SK-N-SH (cell line): ENCODE results near the gene NFILZ. TPM values are rescaled to one million over a fixed set of nuclear protein-coding genes. Genes with fewer than 3 reads are reported as not detected.

Experiments used
- CTCF ChIA-PET: fragments of 300-600, 350-600 bp; formaldehyde crosslinking; extraction: SDS; loops from one replicate; lab custom pipeline; 2021; lab: Yijun Ruan, JAX
- POLR2A ChIA-PET: fragments of 350-600 bp; sonication (Branson Sonifier 250); formaldehyde crosslinking; extraction: SDS; loops from one replicate; lab custom pipeline; 2020; ENCODE audit warnings: antibody characterized with exemption, inconsistent platforms; lab: Yijun Ruan, JAX
- DNase-seq: peaks from one replicate; pipeline ENCODE4 v3.0.0; 2012
- H2AFZ ChIP-seq: fragments of 200-600 bp; sonication (generic); 2 replicates; pipeline ENCODE4 v1.8.1; 2016; ENCODE audit warnings: antibody characterized with exemption, mild to moderate bottlenecking, low read depth
- H3F3A ChIP-seq: fragments of 200-600 bp; sonication (generic); replicated peaks from 2 replicates; pipeline ENCODE3; 2016; ENCODE audit warnings: antibody characterized with exemption, mild to moderate bottlenecking; ENCODE audit not compliant: insufficient read depth
- H3K27ac ChIP-seq, 2 experiments: fragments of 200-500 bp in 1 of 2; fragments of 200-600 bp in 1 of 2; sonication (Bioruptor generic) in 1 of 2; sonication (generic), shearing (Covaris generic) in 1 of 2; 2 replicates each; pipeline versions ENCODE4 v1.5.1 to v1.6.1; 2014 to 2016; ENCODE audit warnings: low read depth in 2 of 2, inconsistent platforms in 1 of 2, low read length in 1 of 2, mild to moderate bottlenecking in 1 of 2, mixed read lengths in 1 of 2
- H3K27me3 ChIP-seq: fragments of 200-600 bp; sonication (generic), shearing (Covaris generic); 2 replicates; pipeline ENCODE4 v1.6.1; 2016; ENCODE audit warnings: mixed run types; ENCODE audit not compliant: insufficient read depth
- H3K36me3 ChIP-seq, 2 experiments: fragments of 200-500 bp in 1 of 2; fragments of 200-600 bp in 1 of 2; sonication (Bioruptor generic) in 1 of 2; sonication (generic) in 1 of 2; replicated peaks in 1 of 2; 2 replicates each; pipeline versions ENCODE3 to v1.5.1; 2014 to 2016; ENCODE audit warnings: low read length in 1 of 2, mild to moderate bottlenecking in 1 of 2; ENCODE audit not compliant: insufficient read depth in 2 of 2, control insufficient read depth in 1 of 2
- H3K4me1 ChIP-seq, 2 experiments: fragments of 200-500 bp in 1 of 2; fragments of 200-600 bp in 1 of 2; sonication (Bioruptor generic) in 1 of 2; sonication (generic), shearing (Covaris generic) in 1 of 2; 2 replicates each; pipeline versions ENCODE4 v1.5.1 to v1.6.1; 2014 to 2016; ENCODE audit warnings: low read depth in 1 of 2, low read length in 1 of 2, mixed run types in 1 of 2; ENCODE audit not compliant: insufficient read depth in 2 of 2, control insufficient read depth in 1 of 2
- H3K4me2 ChIP-seq: fragments of 200-600 bp; sonication (generic), shearing (Covaris generic); 2 replicates; pipeline ENCODE4 v1.6.1; 2017; ENCODE audit warnings: mixed run types
- H3K4me3 ChIP-seq, 2 experiments: fragments of 200-500 bp in 1 of 2; fragments of 200-600 bp in 1 of 2; sonication (Bioruptor generic) in 1 of 2; sonication (generic), shearing (Covaris generic) in 1 of 2; 2 replicates each; pipeline versions ENCODE4 v1.5.1 to v1.8.1; 2014 to 2016; ENCODE audit warnings: low read depth in 2 of 2, inconsistent platforms in 1 of 2, low read length in 1 of 2, mild to moderate bottlenecking in 1 of 2, mixed read lengths in 1 of 2, moderate library complexity in 1 of 2
- H3K79me2 ChIP-seq: fragments of 200-600 bp; sonication (generic); 2 replicates; pipeline ENCODE4 v1.8.1; 2017; ENCODE audit warnings: mild to moderate bottlenecking; ENCODE audit not compliant: insufficient read depth
- H3K9ac ChIP-seq: fragments of 200-600 bp; sonication (generic); 2 replicates; pipeline ENCODE4 v1.6.1; 2017; ENCODE audit warnings: mixed run types
- H3K9me2 ChIP-seq: fragments of 200-600 bp; sonication (generic); 2 replicates; pipeline ENCODE4 v1.6.1; 2017; ENCODE audit warnings: mixed run types
- H3K9me3 ChIP-seq: fragments of 200-600 bp; sonication (generic); 2 replicates; pipeline ENCODE4 v1.6.1; 2017; ENCODE audit warnings: mixed run types, mild to moderate bottlenecking, moderate library complexity
- H4K20me1 ChIP-seq: fragments of 200-600 bp; sonication (generic); 2 replicates; pipeline ENCODE4 v1.6.1; 2017; ENCODE audit warnings: mild to moderate bottlenecking, mixed run types; ENCODE audit not compliant: insufficient read depth
- ELF1 ChIP-seq: IDR thresholded peaks from 2 replicates; pipeline ENCODE4 v1.4.0; 2012
- FOXM1 ChIP-seq: IDR thresholded peaks from 2 replicates; pipeline ENCODE4 v1.4.0; 2012; ENCODE audit warnings: low read depth, mild to moderate bottlenecking
- GATA2 ChIP-seq: sonication (generic); formaldehyde crosslinking; IDR thresholded peaks from 2 replicates; pipeline ENCODE4 v1.5.0; 2020; ENCODE audit warnings: mild to moderate bottlenecking, missing genetic modification reagents
- JUND ChIP-seq: IDR thresholded peaks from 2 replicates; pipeline ENCODE4 v1.4.0; 2012
- MEF2A ChIP-seq: IDR thresholded peaks from 2 replicates; pipeline ENCODE4 v1.4.0; 2012; ENCODE audit warnings: low read depth, borderline replicate concordance
- NFIC ChIP-seq: IDR thresholded peaks from 2 replicates; pipeline ENCODE4 v1.4.0; 2012; ENCODE audit warnings: borderline replicate concordance
- NRF1 ChIP-seq: IDR thresholded peaks from 2 replicates; pipeline ENCODE4 v1.6.1; 2012; ENCODE audit warnings: low read depth, mild to moderate bottlenecking, low read length
- RCOR1 ChIP-seq: fragments of 150-350 bp; IDR thresholded peaks from 2 replicates; pipeline ENCODE4 v1.6.1; 2017; ENCODE audit warnings: antibody characterized with exemption, low read length
- SMC3 ChIP-seq: IDR thresholded peaks from 2 replicates; pipeline ENCODE4 v1.6.1; 2012; ENCODE audit warnings: low read depth, low read length, improper control_type of control experiment
- TAF1 ChIP-seq: IDR thresholded peaks from 2 replicates; pipeline ENCODE4 v1.6.1; 2012; ENCODE audit warnings: low read depth, mild to moderate bottlenecking, low read length, moderate library complexity, borderline replicate concordance
- WGBS: methylation state at CpG from one replicate; pipeline ENCODE4 v1.1.6; 2017; ENCODE audit warnings: low lambda C conversion rate; 5-methylcytosine and 5-hydroxymethylcytosine counted together
- polyA plus RNA-seq, 3 experiments: library from polyadenylated mRNA; depleted of rRNA; stranded (reverse); fragments of >200 nt; gene quantifications; 2 replicates each; pipeline ENCODE4 v1.2.3, GENCODE V29; 2012
- TF ChIP-seq, protein P1 (sequence below): fragments of 150-350 bp; IDR thresholded peaks from 2 replicates; pipeline ENCODE4 v1.6.1; 2016; ENCODE audit warnings: mild to moderate bottlenecking, low read depth, low read length
- TF ChIP-seq, protein P2 (sequence below): IDR thresholded peaks from 2 replicates; pipeline ENCODE4 v1.6.1; 2012; ENCODE audit warnings: mild to moderate bottlenecking, low read depth, low read length, moderate library complexity
- TF ChIP-seq, protein P3 (sequence below): IDR thresholded peaks from 2 replicates; pipeline ENCODE4; 2012
- TF ChIP-seq, protein P4 (sequence below): fragments of 200-600 bp; sonication (generic); IDR thresholded peaks from 2 replicates; pipeline ENCODE4 v1.6.1; 2017; ENCODE audit warnings: antibody characterized with exemption, mild to moderate bottlenecking, moderate library complexity

NFILZ gene, protein sequence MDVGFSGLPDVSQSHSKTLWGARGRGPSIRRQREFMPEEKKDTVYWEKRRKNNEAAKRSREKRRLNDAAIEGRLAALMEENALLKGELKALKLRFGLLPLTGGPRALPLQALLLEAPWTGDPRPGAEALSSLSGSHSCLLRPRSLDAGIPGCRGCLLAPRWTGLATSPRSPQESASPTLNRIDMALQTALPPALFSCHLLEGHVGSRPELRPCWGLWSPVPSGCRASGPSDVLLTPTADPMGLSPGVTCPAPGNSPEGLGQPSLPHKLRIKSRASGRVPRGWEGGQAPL
- polyA plus RNA-seq (2012; rRNA removed): not detected in 2 replicates
- polyA plus RNA-seq (2012; cell fraction: cytosol; rRNA removed): not detected in 2 replicates
- not detected in 2 replicates for polyA plus RNA-seq (2012; cell fraction: nucleus; rRNA removed)

DNA sequence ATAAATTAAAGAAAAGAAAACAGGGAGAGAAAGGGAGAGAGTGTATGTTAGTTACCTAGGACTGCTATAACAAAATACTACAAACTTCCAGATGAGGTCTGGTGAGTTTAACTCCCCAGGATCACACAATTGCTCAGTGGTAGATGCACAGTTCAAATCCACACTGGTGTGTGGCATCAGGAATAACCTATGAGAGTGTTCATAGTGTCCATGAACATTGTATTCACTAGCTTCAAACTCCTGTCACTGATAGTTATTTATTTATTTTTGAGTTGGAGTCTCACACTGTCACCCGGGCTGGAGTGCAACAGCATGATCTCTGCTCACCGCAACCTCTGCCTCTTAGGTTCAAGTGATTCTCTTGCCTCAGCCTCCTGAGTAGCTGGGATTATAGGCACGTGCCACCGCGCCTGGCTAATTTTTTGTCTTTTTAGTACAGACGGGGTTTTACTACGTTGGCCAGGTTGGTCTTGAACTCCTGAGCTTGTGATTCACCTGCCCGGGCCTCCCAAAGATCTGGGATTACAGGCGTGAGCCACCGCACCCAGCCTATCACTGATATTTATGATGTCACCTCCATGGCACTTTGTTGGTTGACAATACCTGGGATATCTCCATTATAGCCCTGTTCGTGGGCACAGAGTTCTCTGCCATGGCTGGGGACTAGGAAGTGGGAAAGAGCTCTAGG is at the start of gene NFILZ:
Gene NFILZ (plus strand): TSS at position 638 of the 688 bp plus-strand sequence. CDS start 46,133 bp downstream, outside the sequence.
- no peaks in the 10 kb centered on the region for H3K36me3 ChIP-seq
- no peaks in the 10 kb centered on the region for H3F3A ChIP-seq
- H4K20me1 ChIP-seq: no peaks in the 10 kb centered on the region
- ChIA-PET CTCF (interaction anchor here (0.8 to 1.1 kb wide), 2 partner anchors 12 to 64 kb away, joined by 3 read pairs; no protein-coding TSS in a partner anchor), POLR2A (no interaction called here)
- H3K9me2 ChIP-seq: no peaks in the 10 kb centered on the region
- DNase-seq: no peak
- 35% methylated on average over 11 of the region's 11 CpGs for WGBS
- no peaks in the 10 kb centered on the region; a peak in 1 of 4 replicates for H3K4me1 ChIP-seq
- TF ChIP-seq RCOR1: no peak
- TF ChIP-seq JUND: no peak
- TF ChIP-seq, protein P1, sequence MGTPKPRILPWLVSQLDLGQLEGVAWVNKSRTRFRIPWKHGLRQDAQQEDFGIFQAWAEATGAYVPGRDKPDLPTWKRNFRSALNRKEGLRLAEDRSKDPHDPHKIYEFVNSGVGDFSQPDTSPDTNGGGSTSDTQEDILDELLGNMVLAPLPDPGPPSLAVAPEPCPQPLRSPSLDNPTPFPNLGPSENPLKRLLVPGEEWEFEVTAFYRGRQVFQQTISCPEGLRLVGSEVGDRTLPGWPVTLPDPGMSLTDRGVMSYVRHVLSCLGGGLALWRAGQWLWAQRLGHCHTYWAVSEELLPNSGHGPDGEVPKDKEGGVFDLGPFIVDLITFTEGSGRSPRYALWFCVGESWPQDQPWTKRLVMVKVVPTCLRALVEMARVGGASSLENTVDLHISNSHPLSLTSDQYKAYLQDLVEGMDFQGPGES: no peak
- no peak for TF ChIP-seq MEF2A
- no peak for TF ChIP-seq ELF1
- TF ChIP-seq SMC3: no peak
- no peak for TF ChIP-seq FOXM1
- TF ChIP-seq GATA2 (CRISPR knock-in tag): no peak
- TF ChIP-seq, protein P2, sequence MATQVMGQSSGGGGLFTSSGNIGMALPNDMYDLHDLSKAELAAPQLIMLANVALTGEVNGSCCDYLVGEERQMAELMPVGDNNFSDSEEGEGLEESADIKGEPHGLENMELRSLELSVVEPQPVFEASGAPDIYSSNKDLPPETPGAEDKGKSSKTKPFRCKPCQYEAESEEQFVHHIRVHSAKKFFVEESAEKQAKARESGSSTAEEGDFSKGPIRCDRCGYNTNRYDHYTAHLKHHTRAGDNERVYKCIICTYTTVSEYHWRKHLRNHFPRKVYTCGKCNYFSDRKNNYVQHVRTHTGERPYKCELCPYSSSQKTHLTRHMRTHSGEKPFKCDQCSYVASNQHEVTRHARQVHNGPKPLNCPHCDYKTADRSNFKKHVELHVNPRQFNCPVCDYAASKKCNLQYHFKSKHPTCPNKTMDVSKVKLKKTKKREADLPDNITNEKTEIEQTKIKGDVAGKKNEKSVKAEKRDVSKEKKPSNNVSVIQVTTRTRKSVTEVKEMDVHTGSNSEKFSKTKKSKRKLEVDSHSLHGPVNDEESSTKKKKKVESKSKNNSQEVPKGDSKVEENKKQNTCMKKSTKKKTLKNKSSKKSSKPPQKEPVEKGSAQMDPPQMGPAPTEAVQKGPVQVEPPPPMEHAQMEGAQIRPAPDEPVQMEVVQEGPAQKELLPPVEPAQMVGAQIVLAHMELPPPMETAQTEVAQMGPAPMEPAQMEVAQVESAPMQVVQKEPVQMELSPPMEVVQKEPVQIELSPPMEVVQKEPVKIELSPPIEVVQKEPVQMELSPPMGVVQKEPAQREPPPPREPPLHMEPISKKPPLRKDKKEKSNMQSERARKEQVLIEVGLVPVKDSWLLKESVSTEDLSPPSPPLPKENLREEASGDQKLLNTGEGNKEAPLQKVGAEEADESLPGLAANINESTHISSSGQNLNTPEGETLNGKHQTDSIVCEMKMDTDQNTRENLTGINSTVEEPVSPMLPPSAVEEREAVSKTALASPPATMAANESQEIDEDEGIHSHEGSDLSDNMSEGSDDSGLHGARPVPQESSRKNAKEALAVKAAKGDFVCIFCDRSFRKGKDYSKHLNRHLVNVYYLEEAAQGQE: no peak
- TF ChIP-seq, protein P3, sequence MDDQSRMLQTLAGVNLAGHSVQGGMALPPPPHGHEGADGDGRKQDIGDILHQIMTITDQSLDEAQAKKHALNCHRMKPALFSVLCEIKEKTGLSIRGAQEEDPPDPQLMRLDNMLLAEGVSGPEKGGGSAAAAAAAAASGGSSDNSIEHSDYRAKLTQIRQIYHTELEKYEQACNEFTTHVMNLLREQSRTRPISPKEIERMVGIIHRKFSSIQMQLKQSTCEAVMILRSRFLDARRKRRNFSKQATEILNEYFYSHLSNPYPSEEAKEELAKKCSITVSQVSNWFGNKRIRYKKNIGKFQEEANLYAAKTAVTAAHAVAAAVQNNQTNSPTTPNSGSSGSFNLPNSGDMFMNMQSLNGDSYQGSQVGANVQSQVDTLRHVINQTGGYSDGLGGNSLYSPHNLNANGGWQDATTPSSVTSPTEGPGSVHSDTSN: no peak
- TF ChIP-seq NFIC: no peak
- TF ChIP-seq, protein P4, sequence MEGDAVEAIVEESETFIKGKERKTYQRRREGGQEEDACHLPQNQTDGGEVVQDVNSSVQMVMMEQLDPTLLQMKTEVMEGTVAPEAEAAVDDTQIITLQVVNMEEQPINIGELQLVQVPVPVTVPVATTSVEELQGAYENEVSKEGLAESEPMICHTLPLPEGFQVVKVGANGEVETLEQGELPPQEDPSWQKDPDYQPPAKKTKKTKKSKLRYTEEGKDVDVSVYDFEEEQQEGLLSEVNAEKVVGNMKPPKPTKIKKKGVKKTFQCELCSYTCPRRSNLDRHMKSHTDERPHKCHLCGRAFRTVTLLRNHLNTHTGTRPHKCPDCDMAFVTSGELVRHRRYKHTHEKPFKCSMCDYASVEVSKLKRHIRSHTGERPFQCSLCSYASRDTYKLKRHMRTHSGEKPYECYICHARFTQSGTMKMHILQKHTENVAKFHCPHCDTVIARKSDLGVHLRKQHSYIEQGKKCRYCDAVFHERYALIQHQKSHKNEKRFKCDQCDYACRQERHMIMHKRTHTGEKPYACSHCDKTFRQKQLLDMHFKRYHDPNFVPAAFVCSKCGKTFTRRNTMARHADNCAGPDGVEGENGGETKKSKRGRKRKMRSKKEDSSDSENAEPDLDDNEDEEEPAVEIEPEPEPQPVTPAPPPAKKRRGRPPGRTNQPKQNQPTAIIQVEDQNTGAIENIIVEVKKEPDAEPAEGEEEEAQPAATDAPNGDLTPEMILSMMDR: no peak
- no peak for TF ChIP-seq TAF1
- no peak for TF ChIP-seq NRF1
- no peak within 1 kb of the TSS for H3K4me3 ChIP-seq
- no peaks in the 10 kb centered on the region for H3K9me3 ChIP-seq
- H3K27ac ChIP-seq: no peak within 1 kb of the TSS
- H3K9ac ChIP-seq: no peak within 1 kb of the TSS
- H3K79me2 ChIP-seq: no peaks in the 10 kb centered on the region
- H3K4me2 ChIP-seq: no peak within 1 kb of the TSS
- H2AFZ ChIP-seq: no peak within 1 kb of the TSS
- H3K27me3 ChIP-seq: no peaks in the 10 kb centered on the region; the same call in 1 of the 2 replicates
